Smooth muscle cell (in vitro differentiated cells): ENCODE data around the gene PECR. TPM values are rescaled to one million over a fixed set of nuclear protein-coding genes. Genes with fewer than 3 reads are reported as not detected.
A peak's percentile ranks its signal among the peaks of the same experiment; 100 is the strongest.

Source experiments
- DNase-seq: peaks from one replicate; lab custom pipeline; 2025; ENCODE audit not compliant: unreplicated experiment; lab: John Stamatoyannopoulos, UW
- H2AFZ ChIP-seq: fragments of 200-600 bp; sonication (generic); 2 replicates; pipeline ENCODE4 v1.6.0; 2016; ENCODE audit warnings: antibody characterized with exemption, low read depth, mild to moderate bottlenecking
- H3F3A ChIP-seq: fragments of 200-600 bp; sonication (generic); 2 replicates; pipeline ENCODE4 v1.6.0; 2017; ENCODE audit warnings: antibody characterized with exemption, low read depth
- H3K27ac ChIP-seq: fragments of 200-600 bp; sonication (generic); 2 replicates; pipeline ENCODE4 v1.5.1; 2016; ENCODE audit warnings: low read depth, mild to moderate bottlenecking
- H3K27me3 ChIP-seq: fragments of 200-600 bp; sonication (generic); 2 replicates; pipeline ENCODE4 v1.6.1; 2016; ENCODE audit warnings: low read depth, mild to moderate bottlenecking
- H3K36me3 ChIP-seq: fragments of 200-600 bp; sonication (generic); 2 replicates; pipeline ENCODE4 v1.5.1; 2016; ENCODE audit warnings: low read depth
- H3K4me1 ChIP-seq: fragments of 200-600 bp; sonication (generic); 2 replicates; pipeline ENCODE4 v1.5.1; 2016; ENCODE audit warnings: low read depth
- H3K4me2 ChIP-seq: fragments of 200-600 bp; sonication (generic); 2 replicates; pipeline ENCODE4 v1.6.0; 2016; ENCODE audit warnings: mild to moderate bottlenecking
- H3K4me3 ChIP-seq: fragments of 200-600 bp; sonication (generic); 2 replicates; pipeline ENCODE4 v1.5.1; 2016; ENCODE audit warnings: mild to moderate bottlenecking
- H3K79me2 ChIP-seq: fragments of 200-600 bp; sonication (generic); 2 replicates; pipeline ENCODE4 v1.6.0; 2016; ENCODE audit warnings: low read depth, mild to moderate bottlenecking
- H3K9ac ChIP-seq: fragments of 200-600 bp; sonication (generic); 2 replicates; pipeline ENCODE4 v1.6.0; 2016; ENCODE audit warnings: low read depth
- H3K9me3 ChIP-seq: fragments of 200-600 bp; sonication (generic); replicated peaks from 2 replicates; pipeline ENCODE4 v1.5.1; 2016; ENCODE audit warnings: low read depth
- H4K20me1 ChIP-seq: fragments of 200-600 bp; sonication (generic); 2 replicates; pipeline ENCODE4 v1.6.0; 2016; ENCODE audit warnings: low read depth
- CTCF ChIP-seq: fragments of 200-600 bp; sonication (generic); IDR thresholded peaks from 2 replicates; pipeline ENCODE4 v1.5.1; 2017; ENCODE audit warnings: borderline replicate concordance, mild to moderate bottlenecking, antibody characterized with exemption; ENCODE audit not compliant: insufficient read depth, poor library complexity, severe bottlenecking
- WGBS: methylation state at CpG from one replicate; pipeline ENCODE4 v1.1.7; 2016; ENCODE audit warnings: low lambda C conversion rate; 5-methylcytosine and 5-hydroxymethylcytosine counted together
- polyA plus RNA-seq: library from polyadenylated mRNA; unstranded; fragments of >200 nt; fragmentation: Nextera tagmentation; extraction: Ambion mirVana; gene quantifications from 2 replicates; pipeline ENCODE4 v1.2.1, GENCODE V29; 2016
- total RNA-seq: library from RNA; depleted of rRNA; stranded (reverse); fragments of >200 nt; gene quantifications from 2 replicates; pipeline ENCODE4 v1.2.3, GENCODE V29; 2014

PECR gene
- total and polyA plus RNA-seq, 2 experiments from 2014 or later = 4.8 to 10.0 TPM

GRCh38 chr2:216108310-216108966, 26.8 kb upstream of the PECR start:
- Histone ChIP-seq H3K27ac (peak overlapping the region; percentile 75), H3K9ac (peak overlapping the region; percentile 57), H3K9me3 (no peaks in the 10 kb centered on the region), H3K79me2 (peaks cover 41% of the 10 kb centered on the region), H3K27me3 (no peaks in the 10 kb centered on the region), H3K4me1 (peaks cover 33% of the 10 kb centered on the region), H3F3A (peaks cover 23% of the 10 kb centered on the region), H2AFZ (no peak overlapping the region), H4K20me1 (peaks cover 9% of the 10 kb centered on the region), H3K4me3 (peak overlapping the region; percentile 75), H3K36me3 (no peaks in the 10 kb centered on the region), H3K4me2 (peak overlapping the region; percentile 85)
- TF ChIP-seq CTCF = no peak
- WGBS = 47% methylated on average over 6 of the region's 6 CpGs
- DNase-seq = no peak

GRCh38 chr2:216107760-216108159, 26.2 kb upstream of the PECR start:
- no peak overlapping the region for H3K9ac ChIP-seq
- no peak for DNase-seq
- H3K27me3 ChIP-seq = no peaks in the 10 kb centered on the region
- H3F3A ChIP-seq = peaks cover 16% of the 10 kb centered on the region
- H3K4me1 ChIP-seq = peaks cover 33% of the 10 kb centered on the region
- H3K27ac ChIP-seq = no peak overlapping the region
- H3K9me3 ChIP-seq = no peaks in the 10 kb centered on the region
- no peaks in the 10 kb centered on the region for H3K36me3 ChIP-seq
- peak overlapping the region; percentile 75 for H3K4me3 ChIP-seq
- H4K20me1 ChIP-seq = peaks cover 9% of the 10 kb centered on the region
- H2AFZ ChIP-seq = no peak overlapping the region
- TF ChIP-seq CTCF = no peak
- WGBS = 35% methylated on average over 13 of the region's 13 CpGs
- peak overlapping the region; percentile 85 for H3K4me2 ChIP-seq
- peaks cover 36% of the 10 kb centered on the region for H3K79me2 ChIP-seq

- no peaks in the 10 kb centered on the region for H3K27me3 ChIP-seq
- 89% methylated on average over 8 of the region's 8 CpGs for WGBS
- no peak overlapping the region for H3K9ac ChIP-seq
- DNase-seq = no peak
- TF ChIP-seq CTCF = no peak
- peak overlapping the region; percentile 75 for H3K4me3 ChIP-seq
- peaks cover 33% of the 10 kb centered on the region for H3K4me1 ChIP-seq
- peaks cover 12% of the 10 kb centered on the region for H3F3A ChIP-seq
- H3K9me3 ChIP-seq = no peaks in the 10 kb centered on the region
- H3K27ac ChIP-seq = no peak overlapping the region
- peaks cover 32% of the 10 kb centered on the region for H3K79me2 ChIP-seq
- H2AFZ ChIP-seq = no peak overlapping the region
- no peaks in the 10 kb centered on the region for H3K36me3 ChIP-seq
- H3K4me2 ChIP-seq = peak overlapping the region; percentile 85
- peaks cover 9% of the 10 kb centered on the region for H4K20me1 ChIP-seq
Observed at GRCh38 chr2:216107320-216107719, 25.7 kb upstream of the PECR start.

GRCh38 chr2:216104691-216105090, 23.1 kb upstream of the PECR start:
- Histone ChIP-seq H2AFZ (no peak overlapping the region), H3K79me2 (peaks cover 5% of the 10 kb centered on the region), H3K4me1 (peaks cover 17% of the 10 kb centered on the region), H3K4me3 (no peak overlapping the region), H3K4me2 (no peak overlapping the region), H3K36me3 (no peaks in the 10 kb centered on the region), H3K9ac (no peak overlapping the region), H3K9me3 (no peaks in the 10 kb centered on the region), H3K27ac (no peak overlapping the region), H3K27me3 (no peaks in the 10 kb centered on the region), H3F3A (no peaks in the 10 kb centered on the region), H4K20me1 (no peaks in the 10 kb centered on the region)
- 70% methylated on average over 3 of the region's 3 CpGs for WGBS
- no peak for DNase-seq
- no peak for TF ChIP-seq CTCF
